ENCODE data around the gene FHAD1.

Gene FHAD1

DNA sequence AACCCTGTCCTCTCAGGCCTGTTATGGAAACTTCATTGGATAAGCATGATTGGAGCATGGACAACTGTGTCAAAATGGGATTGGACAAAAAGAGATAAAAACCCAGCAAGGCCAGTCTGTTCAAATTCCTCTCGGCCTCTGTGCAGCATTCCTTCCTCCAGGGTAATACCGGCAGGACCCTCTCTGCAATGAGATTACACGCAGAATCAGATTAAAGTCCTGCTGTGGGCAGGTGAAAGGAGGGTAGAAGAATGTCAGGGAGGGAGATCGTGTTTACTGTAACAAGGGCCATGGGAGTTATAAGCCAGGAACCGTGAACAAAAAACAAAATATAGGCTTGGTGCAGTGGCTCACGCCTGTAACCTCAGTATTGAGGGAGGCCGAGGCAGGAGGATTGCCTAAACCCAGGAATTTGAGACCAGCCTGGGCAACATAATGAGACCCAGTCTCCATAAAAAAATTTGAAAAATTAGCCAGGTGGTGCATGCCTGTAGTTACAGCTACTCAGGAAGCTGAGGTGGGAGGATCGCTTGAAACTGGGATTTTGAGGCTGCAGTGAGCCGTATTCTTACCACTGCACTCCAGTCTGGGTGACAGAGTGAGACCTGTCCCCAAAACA is 157.0 kb downstream of the FHAD1 start:
- TF ChIP-seq, protein P1, sequence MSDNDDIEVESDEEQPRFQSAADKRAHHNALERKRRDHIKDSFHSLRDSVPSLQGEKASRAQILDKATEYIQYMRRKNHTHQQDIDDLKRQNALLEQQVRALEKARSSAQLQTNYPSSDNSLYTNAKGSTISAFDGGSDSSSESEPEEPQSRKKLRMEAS (IDR thresholded peaks at IDR 0.05), result no peak
- TF ChIP-seq YY1 (IDR thresholded peaks at IDR 0.05; ENCODE audit: low read depth) (no peak), CEBPB (IDR thresholded peaks at IDR 0.05) (no peak), FOXM1 (IDR thresholded peaks at IDR 0.05; ENCODE audit: borderline replicate concordance, low read depth) (no peak), TEAD4 (IDR thresholded peaks at IDR 0.05) (no peak), NFIC (IDR thresholded peaks at IDR 0.05) (no peak), EP300 (IDR thresholded peaks at IDR 0.05; ENCODE audit: borderline replicate concordance) (no peak), TCF12 (IDR thresholded peaks at IDR 0.05; ENCODE audit: low read depth) (no peak), TAF1 (IDR thresholded peaks at IDR 0.05; ENCODE audit: low read depth) (no peak), CREB1 (IDR thresholded peaks at IDR 0.05; ENCODE audit: low read depth) (no peak), RAD21 (IDR thresholded peaks at IDR 0.05; ENCODE audit: low read depth) (no peak), EGR1 (IDR thresholded peaks at IDR 0.05) (no peak), ZBTB7A (IDR thresholded peaks at IDR 0.05; ENCODE audit: low read depth) (no peak)
- TF ChIP-seq, protein P2, sequence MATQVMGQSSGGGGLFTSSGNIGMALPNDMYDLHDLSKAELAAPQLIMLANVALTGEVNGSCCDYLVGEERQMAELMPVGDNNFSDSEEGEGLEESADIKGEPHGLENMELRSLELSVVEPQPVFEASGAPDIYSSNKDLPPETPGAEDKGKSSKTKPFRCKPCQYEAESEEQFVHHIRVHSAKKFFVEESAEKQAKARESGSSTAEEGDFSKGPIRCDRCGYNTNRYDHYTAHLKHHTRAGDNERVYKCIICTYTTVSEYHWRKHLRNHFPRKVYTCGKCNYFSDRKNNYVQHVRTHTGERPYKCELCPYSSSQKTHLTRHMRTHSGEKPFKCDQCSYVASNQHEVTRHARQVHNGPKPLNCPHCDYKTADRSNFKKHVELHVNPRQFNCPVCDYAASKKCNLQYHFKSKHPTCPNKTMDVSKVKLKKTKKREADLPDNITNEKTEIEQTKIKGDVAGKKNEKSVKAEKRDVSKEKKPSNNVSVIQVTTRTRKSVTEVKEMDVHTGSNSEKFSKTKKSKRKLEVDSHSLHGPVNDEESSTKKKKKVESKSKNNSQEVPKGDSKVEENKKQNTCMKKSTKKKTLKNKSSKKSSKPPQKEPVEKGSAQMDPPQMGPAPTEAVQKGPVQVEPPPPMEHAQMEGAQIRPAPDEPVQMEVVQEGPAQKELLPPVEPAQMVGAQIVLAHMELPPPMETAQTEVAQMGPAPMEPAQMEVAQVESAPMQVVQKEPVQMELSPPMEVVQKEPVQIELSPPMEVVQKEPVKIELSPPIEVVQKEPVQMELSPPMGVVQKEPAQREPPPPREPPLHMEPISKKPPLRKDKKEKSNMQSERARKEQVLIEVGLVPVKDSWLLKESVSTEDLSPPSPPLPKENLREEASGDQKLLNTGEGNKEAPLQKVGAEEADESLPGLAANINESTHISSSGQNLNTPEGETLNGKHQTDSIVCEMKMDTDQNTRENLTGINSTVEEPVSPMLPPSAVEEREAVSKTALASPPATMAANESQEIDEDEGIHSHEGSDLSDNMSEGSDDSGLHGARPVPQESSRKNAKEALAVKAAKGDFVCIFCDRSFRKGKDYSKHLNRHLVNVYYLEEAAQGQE (IDR thresholded peaks at IDR 0.05; ENCODE audit: low read depth), result no peak
- TF ChIP-seq, protein P3, sequence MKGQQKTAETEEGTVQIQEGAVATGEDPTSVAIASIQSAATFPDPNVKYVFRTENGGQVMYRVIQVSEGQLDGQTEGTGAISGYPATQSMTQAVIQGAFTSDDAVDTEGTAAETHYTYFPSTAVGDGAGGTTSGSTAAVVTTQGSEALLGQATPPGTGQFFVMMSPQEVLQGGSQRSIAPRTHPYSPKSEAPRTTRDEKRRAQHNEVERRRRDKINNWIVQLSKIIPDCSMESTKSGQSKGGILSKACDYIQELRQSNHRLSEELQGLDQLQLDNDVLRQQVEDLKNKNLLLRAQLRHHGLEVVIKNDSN (IDR thresholded peaks at IDR 0.05), result no peak

DNA sequence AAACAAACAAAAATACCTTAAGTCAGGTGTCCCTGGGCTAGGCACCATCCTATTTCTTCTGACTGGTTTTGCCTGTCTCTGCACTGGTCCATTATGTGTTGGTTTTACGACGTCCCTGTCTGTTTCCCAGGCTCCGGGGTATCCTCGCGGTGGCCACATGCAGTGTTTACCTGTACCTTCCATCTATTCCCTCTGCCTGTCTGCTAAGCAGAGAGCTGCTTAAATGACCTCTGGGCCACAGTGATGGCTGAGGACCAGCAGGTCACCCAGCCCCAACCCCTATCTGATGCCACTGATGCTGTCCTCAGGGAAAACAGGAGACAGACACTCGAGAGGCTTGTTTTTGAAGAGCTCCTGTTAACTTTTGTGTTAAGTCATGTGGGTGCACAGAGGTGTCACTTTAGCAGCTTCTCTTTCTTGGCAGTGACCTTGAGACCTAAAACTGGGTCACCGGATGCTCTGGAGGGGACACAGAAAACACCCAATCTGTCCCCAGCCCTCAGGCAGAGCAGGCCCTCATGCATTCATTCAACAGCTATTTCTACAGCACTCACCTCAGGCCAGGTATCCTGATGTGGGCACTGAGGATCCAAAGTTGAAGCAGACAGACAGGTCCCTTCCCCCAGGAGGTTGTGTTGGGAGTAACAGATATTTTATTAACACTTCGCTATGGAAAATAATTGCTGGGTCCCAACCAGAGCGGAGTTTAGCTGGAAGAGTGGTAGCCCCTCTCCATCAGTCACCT is 158.3 kb downstream of the FHAD1 start:
- no peak for TF ChIP-seq ZBTB7A (IDR thresholded peaks at IDR 0.05; ENCODE audit: low read depth)
- TF ChIP-seq RAD21 (IDR thresholded peaks at IDR 0.05; ENCODE audit: low read depth), result no peak
- no peak for TF ChIP-seq TCF12 (IDR thresholded peaks at IDR 0.05; ENCODE audit: low read depth)
- TF ChIP-seq NFIC (IDR thresholded peaks at IDR 0.05), result no peak
- TF ChIP-seq YY1 (IDR thresholded peaks at IDR 0.05; ENCODE audit: low read depth), result no peak
- TF ChIP-seq, protein P3 (IDR thresholded peaks at IDR 0.05), result no peak
- no peak for TF ChIP-seq EGR1 (IDR thresholded peaks at IDR 0.05)
- TF ChIP-seq CEBPB (IDR thresholded peaks at IDR 0.05), result no peak
- no peak for TF ChIP-seq TEAD4 (IDR thresholded peaks at IDR 0.05)
- TF ChIP-seq FOXM1 (IDR thresholded peaks at IDR 0.05; ENCODE audit: borderline replicate concordance, low read depth), result no peak
- no peak for TF ChIP-seq EP300 (IDR thresholded peaks at IDR 0.05; ENCODE audit: borderline replicate concordance)
- TF ChIP-seq, protein P1 (IDR thresholded peaks at IDR 0.05), result no peak
- TF ChIP-seq TAF1 (IDR thresholded peaks at IDR 0.05; ENCODE audit: low read depth), result no peak

DNA sequence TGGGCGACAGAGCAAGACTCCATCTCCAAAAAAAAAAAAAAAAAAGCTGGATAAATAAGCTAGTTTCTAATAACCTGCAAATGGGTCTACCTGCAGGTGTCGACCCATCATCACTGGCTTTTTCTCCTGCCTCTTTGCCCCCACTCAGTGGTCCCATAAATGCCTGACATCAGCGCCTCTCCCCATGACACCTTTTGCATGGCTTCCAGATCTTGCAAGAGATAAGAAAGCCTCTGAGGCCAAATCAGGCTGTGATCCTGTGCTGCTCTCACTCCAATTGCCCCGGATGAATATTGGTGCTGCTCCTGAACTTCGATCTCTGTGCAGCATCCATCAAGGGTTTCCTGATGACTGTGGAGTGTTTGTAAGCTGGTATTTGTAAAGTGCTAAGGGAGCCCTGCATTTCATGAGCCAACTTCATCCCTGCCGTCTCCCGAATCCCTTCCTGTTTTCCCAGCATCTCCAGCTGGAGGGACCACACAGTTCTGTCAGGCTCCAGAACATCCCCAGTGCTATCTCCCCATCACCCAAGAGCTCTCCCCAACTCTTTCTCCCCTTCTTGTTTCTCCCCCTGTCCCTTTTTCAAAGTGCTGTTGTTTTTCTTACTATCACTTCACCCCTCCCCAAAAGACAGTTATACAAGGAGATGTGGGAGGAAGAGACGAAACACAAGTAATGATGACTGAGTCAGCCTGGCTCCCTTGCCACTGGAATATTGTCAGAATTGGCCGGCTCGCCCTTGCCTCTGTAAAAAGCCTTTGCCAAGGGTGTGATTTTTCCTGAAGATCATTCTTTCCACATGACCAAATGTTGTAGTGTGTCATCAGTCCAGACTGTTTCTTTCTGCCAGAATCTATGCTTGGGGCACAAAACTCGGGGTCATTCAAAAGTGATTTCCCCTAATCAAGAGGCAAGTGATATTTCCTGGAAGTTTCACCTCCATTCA is 159.9 kb downstream of the FHAD1 start:
- TF ChIP-seq EGR1 (IDR thresholded peaks at IDR 0.05) (no peak), EP300 (IDR thresholded peaks at IDR 0.05; ENCODE audit: borderline replicate concordance) (no peak), YY1 (IDR thresholded peaks at IDR 0.05; ENCODE audit: low read depth) (no peak), FOXM1 (IDR thresholded peaks at IDR 0.05; ENCODE audit: borderline replicate concordance, low read depth) (no peak), TCF12 (IDR thresholded peaks at IDR 0.05; ENCODE audit: low read depth) (no peak)
- TF ChIP-seq, protein P2 (IDR thresholded peaks at IDR 0.05; ENCODE audit: low read depth), result no peak

DNA sequence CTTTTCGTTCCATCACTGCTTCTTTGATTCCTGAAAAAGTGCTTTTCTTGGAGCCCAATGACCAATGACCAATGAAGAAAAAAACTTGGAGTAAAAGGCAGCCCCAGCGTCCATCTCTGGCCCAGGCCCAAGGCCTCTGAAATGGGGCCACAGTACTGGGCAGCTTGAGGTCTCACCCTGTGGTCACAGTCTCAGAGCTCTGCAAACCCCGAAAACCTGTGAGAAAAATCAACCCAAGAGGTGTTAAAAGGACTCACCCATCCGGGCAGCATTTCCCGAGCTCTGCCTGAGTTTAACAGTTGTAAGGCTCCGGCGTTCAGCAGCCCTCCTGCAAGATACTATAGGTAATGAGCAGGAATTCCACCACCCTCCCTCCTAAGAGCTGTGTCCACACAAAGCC is 160.6 kb downstream of the FHAD1 start:
- TF ChIP-seq, protein P2 (IDR thresholded peaks at IDR 0.05; ENCODE audit: low read depth), result no peak
- TF ChIP-seq CREB1 (IDR thresholded peaks at IDR 0.05; ENCODE audit: low read depth) (no peak), EP300 (IDR thresholded peaks at IDR 0.05; ENCODE audit: borderline replicate concordance) (no peak), TCF12 (IDR thresholded peaks at IDR 0.05; ENCODE audit: low read depth) (no peak), YY1 (IDR thresholded peaks at IDR 0.05; ENCODE audit: low read depth) (no peak), FOXM1 (IDR thresholded peaks at IDR 0.05; ENCODE audit: borderline replicate concordance, low read depth) (no peak)
- TF ChIP-seq, protein P3 (IDR thresholded peaks at IDR 0.05), result no peak
- TF ChIP-seq, protein P1 (IDR thresholded peaks at IDR 0.05), result no peak
